ENCODE data around the gene GIMAP4. TPM values are rescaled to one million over a fixed set of nuclear protein-coding genes. Genes with fewer than 3 reads are reported as not detected.

GIMAP4 gene
- total and polyA plus RNA-seq, 8 donors: 0.89 to 79.9 (median 12.2) TPM; not detected in 1

DNA sequence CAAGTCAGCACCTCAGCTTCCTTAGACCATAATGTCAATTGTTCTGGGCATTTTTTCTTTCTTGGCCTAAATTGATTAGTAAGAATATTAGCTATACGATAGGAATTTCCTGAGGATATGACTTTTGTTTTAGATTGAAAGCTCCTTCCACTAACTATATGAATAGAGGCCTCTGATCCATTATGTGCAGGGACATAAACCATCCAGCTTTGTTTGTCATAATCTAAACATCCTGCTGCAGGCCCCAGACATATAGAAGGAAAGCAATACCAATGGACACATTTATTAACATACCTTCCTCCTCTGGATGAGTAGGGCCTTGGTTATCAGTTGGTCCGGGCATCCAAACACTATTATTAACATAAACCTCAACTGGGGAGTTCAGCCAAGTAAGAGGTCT, 4.3 kb upstream of the GIMAP4 start:
- Histone ChIP-seq H3K36me3 (no peaks in the 10 kb centered on the region), H3K9me3 (peaks cover 6 to 19% (median 15%) of the 10 kb centered on the region in 4 donors), H3K4me3 (no peak overlapping the region), H3K27me3 (no peaks in the 10 kb centered on the region), H3K27ac (no peak overlapping the region), H3K4me1 (no peaks in the 10 kb centered on the region)
- intact Hi-C loops (cut with DNase I; ENCODE audit: low total_unique reads): no loop called here
- WGBS, 5 donors: 27 to 68% (median 49%) methylated on average over 2 of the region's 2 CpGs
- TF ChIP-seq POLR2AphosphoS5 (IDR thresholded peaks at IDR 0.05) (no peak), EP300 (IDR thresholded peaks at IDR 0.05) (no peak), POLR2A (IDR thresholded peaks at IDR 0.05) (no peak)
- TF ChIP-seq, protein P1, sequence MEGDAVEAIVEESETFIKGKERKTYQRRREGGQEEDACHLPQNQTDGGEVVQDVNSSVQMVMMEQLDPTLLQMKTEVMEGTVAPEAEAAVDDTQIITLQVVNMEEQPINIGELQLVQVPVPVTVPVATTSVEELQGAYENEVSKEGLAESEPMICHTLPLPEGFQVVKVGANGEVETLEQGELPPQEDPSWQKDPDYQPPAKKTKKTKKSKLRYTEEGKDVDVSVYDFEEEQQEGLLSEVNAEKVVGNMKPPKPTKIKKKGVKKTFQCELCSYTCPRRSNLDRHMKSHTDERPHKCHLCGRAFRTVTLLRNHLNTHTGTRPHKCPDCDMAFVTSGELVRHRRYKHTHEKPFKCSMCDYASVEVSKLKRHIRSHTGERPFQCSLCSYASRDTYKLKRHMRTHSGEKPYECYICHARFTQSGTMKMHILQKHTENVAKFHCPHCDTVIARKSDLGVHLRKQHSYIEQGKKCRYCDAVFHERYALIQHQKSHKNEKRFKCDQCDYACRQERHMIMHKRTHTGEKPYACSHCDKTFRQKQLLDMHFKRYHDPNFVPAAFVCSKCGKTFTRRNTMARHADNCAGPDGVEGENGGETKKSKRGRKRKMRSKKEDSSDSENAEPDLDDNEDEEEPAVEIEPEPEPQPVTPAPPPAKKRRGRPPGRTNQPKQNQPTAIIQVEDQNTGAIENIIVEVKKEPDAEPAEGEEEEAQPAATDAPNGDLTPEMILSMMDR (IDR thresholded peaks at IDR 0.05): no peak
- no peak for DNase-seq

DNA sequence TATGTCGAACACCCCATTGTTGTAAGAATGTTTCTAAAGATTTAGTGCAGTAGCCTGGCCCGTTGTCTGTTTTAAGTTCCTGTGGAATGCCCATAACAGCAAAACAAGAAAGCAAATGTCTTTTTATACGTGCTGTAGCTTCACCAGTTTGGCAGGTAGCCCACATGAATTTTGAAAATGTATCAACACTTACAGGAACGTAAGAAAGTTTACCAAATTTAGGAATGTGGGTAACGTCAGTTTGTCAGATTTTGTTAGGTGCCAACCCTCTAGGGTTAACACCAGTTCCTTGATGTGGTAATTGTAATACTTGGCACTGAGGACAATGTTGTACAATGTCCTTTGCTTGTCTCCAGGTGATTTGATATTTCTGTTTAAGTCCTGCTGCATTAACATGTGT, 3.2 kb upstream of the GIMAP4 start:
- Histone ChIP-seq H3K9me3 (peaks cover 6 to 19% (median 15%) of the 10 kb centered on the region in 4 donors), H3K4me3 (no peak overlapping the region), H3K36me3 (no peaks in the 10 kb centered on the region), H3K4me1 (no peaks in the 10 kb centered on the region), H3K27ac (no peak overlapping the region), H3K27me3 (no peaks in the 10 kb centered on the region)
- intact Hi-C loops (cut with DNase I; ENCODE audit: low total_unique reads): no loop called here
- no peak for TF ChIP-seq EP300 (IDR thresholded peaks at IDR 0.05)
- no peak for DNase-seq
- WGBS, 5 donors: 42 to 58% (median 55%) methylated on average over 5 of the region's 5 CpGs

GRCh38 chr7:150564566-150564965, 2.6 kb upstream of the GIMAP4 start:
- H3K4me3 ChIP-seq: no peak overlapping the region
- no peaks in the 10 kb centered on the region for H3K27me3 ChIP-seq
- 49 to 71% (median 68%) methylated on average over 3 of the region's 3 CpGs for WGBS, 5 donors
- no peaks in the 10 kb centered on the region for H3K36me3 ChIP-seq
- peaks cover 6 to 17% (median 12%) of the 10 kb centered on the region in 4 donors for H3K9me3 ChIP-seq
- DNase-seq: no peak
- H3K4me1 ChIP-seq: no peaks in the 10 kb centered on the region
- TF ChIP-seq, protein P1 (IDR thresholded peaks at IDR 0.05): no peak
- no peak for TF ChIP-seq EP300 (IDR thresholded peaks at IDR 0.05)
- TF ChIP-seq POLR2AphosphoS5 (IDR thresholded peaks at IDR 0.05): no peak
- TF ChIP-seq POLR2A (IDR thresholded peaks at IDR 0.05): no peak
- no peak overlapping the region for H3K27ac ChIP-seq
- intact Hi-C loops (cut with DNase I; ENCODE audit: low total_unique reads): no loop called here

DNA sequence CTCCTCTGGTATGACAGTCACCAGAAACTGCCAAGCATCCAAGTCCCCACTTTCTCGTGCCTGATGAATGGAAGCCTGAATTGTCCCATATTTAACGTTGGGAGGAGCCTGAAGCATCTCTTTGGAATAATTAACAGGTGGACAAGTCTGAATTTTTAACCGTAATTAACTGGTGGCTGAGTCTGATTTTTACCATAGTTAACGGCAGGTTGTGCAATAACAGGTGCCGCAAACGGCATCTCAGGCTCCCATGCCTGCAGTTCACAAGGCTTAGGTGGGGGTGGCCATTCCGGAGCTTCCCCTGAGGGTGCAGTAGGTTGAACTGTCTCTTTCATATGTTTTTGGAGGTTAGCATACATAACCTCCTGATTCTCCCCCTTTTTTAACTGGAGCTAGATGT, 2.0 kb upstream of the GIMAP4 start:
- 79 to 86% (median 84%) methylated on average over 7 of the region's 7 CpGs for WGBS, 5 donors
- Histone ChIP-seq H3K27ac (no peak overlapping the region), H3K9me3 (peaks cover 4 to 11% (median 6%) of the 10 kb centered on the region in 4 donors), H3K27me3 (no peaks in the 10 kb centered on the region), H3K4me1 (no peaks in the 10 kb centered on the region), H3K36me3 (no peaks in the 10 kb centered on the region), H3K4me3 (no peak overlapping the region)
- no peak for DNase-seq
- TF ChIP-seq, protein P1 (IDR thresholded peaks at IDR 0.05): no peak
- TF ChIP-seq EP300 (IDR thresholded peaks at IDR 0.05) (no peak), POLR2AphosphoS5 (IDR thresholded peaks at IDR 0.05) (no peak), POLR2A (IDR thresholded peaks at IDR 0.05) (no peak)
- intact Hi-C loops (cut with DNase I; ENCODE audit: low total_unique reads): no loop called here

DNA sequence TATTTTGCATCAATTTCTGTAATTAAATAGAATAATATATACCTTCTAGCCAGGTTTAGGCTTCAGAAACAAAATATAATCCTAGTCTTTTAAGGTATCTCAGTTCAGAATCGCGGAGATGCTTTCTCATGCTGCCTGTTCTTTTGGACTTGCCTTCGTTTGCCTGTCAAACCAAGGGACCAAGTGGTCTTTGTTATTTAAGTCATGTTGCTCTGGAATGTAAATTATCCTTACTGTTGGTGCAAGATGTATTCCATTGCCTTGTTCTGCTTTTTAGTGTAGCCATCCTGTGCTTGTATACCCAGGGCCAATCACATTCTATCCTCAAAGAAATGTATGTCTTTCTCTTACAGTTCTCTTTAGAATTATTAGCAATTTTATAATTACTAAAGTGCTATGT, 1.1 kb upstream of the GIMAP4 start:
- Histone ChIP-seq H3K9me3 (peaks cover 0 to 2% (median 0%) of the 10 kb centered on the region in 4 donors), H3K36me3 (peaks cover 0 to 6% (median 2%) of the 10 kb centered on the region in 4 donors), H3K27ac (no peak overlapping the region), H3K27me3 (no peaks in the 10 kb centered on the region), H3K4me3 (no peak overlapping the region), H3K4me1 (no peaks in the 10 kb centered on the region)
- intact Hi-C loops (cut with DNase I; ENCODE audit: low total_unique reads): no loop called here
- TF ChIP-seq, protein P1 (IDR thresholded peaks at IDR 0.05): no peak
- no peak for TF ChIP-seq POLR2A (IDR thresholded peaks at IDR 0.05)
- TF ChIP-seq EP300 (IDR thresholded peaks at IDR 0.05): no peak
- TF ChIP-seq POLR2AphosphoS5 (IDR thresholded peaks at IDR 0.05): no peak
- no peak for DNase-seq
- 31 to 69% (median 63%) methylated on average over 3 of the region's 3 CpGs for WGBS, 5 donors
